ENCODE data around the gene FNDC7.

The FNDC7 gene

GRCh38 chr1:108750476-108751181 lies 37.9 kb downstream of the FNDC7 start:
- H3K9me3 ChIP-seq (ENCODE audit: control insufficient read depth, insufficient read depth, low read depth, low read length) = no peaks in the 10 kb centered on the region
- H3K4me1 ChIP-seq (ENCODE audit: control insufficient read depth, insufficient read depth, low read length) = peaks cover 2% of the 10 kb centered on the region; the same call in 1 of the 2 replicates
- peaks cover 13 to 21% of the 10 kb centered on the region in 2 experiments for H3K36me3 ChIP-seq (ENCODE audit: control insufficient read depth in 2 of 2, insufficient read depth in 1 of 2, low read length in 2 of 2)
- no peak overlapping the region for H3K27ac ChIP-seq (ENCODE audit: extremely low read depth, low read depth, low read length)
- ChIA-PET POLR2A (interaction anchor here (1.4 kb wide), 1 partner anchor 59 kb away, joined by 7 read pairs; the partner anchor contains the start of gene PRPF38B), CTCF (interaction anchor here (0.6 to 1.2 kb wide), 3 partner anchors 42 to 126 kb away, joined by 3 to 5 read pairs (median 3); partner anchors contain the start of genes GPSM2 and PRPF38B)
- no peak overlapping the region for H3K4me3 ChIP-seq (ENCODE audit: low read depth, low read length)
- no peak for TF ChIP-seq ZNF132 (tag by site-specific recombination; IDR thresholded peaks at IDR 0.05; ENCODE audit: borderline replicate concordance)
- no peak for TF ChIP-seq ZNF155 (tag by site-specific recombination; IDR thresholded peaks at IDR 0.05)
- no peak for TF ChIP-seq ZNF214 (tag by site-specific recombination; IDR thresholded peaks at IDR 0.05; ENCODE audit: borderline replicate concordance)
- TF ChIP-seq ZBTB26 (tag by site-specific recombination; optimal IDR thresholded peaks at IDR 0.05) = no peak
- peak; percentile 46; the same call in 1 of the 2 replicates for TF ChIP-seq ZNF660 (tag by site-specific recombination; IDR thresholded peaks at IDR 0.05)
- no peak for TF ChIP-seq ZNF391 (tag by site-specific recombination; IDR thresholded peaks at IDR 0.05; ENCODE audit: borderline replicate concordance, low read depth)
- TF ChIP-seq PRDM2 (tag by site-specific recombination; IDR thresholded peaks at IDR 0.05; ENCODE audit: borderline replicate concordance) = no peak
- no peak for TF ChIP-seq ZNF221 (tag by site-specific recombination; IDR thresholded peaks at IDR 0.05; ENCODE audit: borderline replicate concordance)
- TF ChIP-seq KLF8 (tag by site-specific recombination; IDR thresholded peaks at IDR 0.05) = 0 out of 2 replicates have a peak, but pooled peaks have one; percentile 21
- no peak for TF ChIP-seq ZNF16 (tag by site-specific recombination; IDR thresholded peaks at IDR 0.05; ENCODE audit: low read depth)
- TF ChIP-seq KLF16 (tag by site-specific recombination; IDR thresholded peaks at IDR 0.05) = no peak
- no peak for TF ChIP-seq HOXC10 (CRISPR knock-in tag; IDR thresholded peaks at IDR 0.05)
- TF ChIP-seq MYNN (tag by site-specific recombination; IDR thresholded peaks at IDR 0.05; ENCODE audit: borderline replicate concordance) = no peak
- 0 out of 2 replicates have a peak, but pooled peaks have one; percentile 26 for TF ChIP-seq IKZF3 (tag by site-specific recombination; IDR thresholded peaks at IDR 0.05)
- peak; percentile 36; the same call in 1 of the 2 replicates for TF ChIP-seq ZEB2 (tag by site-specific recombination; IDR thresholded peaks at IDR 0.05)
- TF ChIP-seq INSM2 (tag by site-specific recombination; IDR thresholded peaks at IDR 0.05) = no peak
- TF ChIP-seq ZNF174 (tag by site-specific recombination; IDR thresholded peaks at IDR 0.05) = no peak
- TF ChIP-seq ZNF121 (tag by site-specific recombination; IDR thresholded peaks at IDR 0.05) = no peak
- TF ChIP-seq ZNF701 (tag by site-specific recombination; IDR thresholded peaks at IDR 0.05) = no peak
- TF ChIP-seq PRDM1 (tag by site-specific recombination; IDR thresholded peaks at IDR 0.05) = no peak
- TF ChIP-seq ATF2 (tag by site-specific recombination; IDR thresholded peaks at IDR 0.05; ENCODE audit: low read depth) = peak; percentile 40; the same call in 1 of the 2 replicates
- no peak for TF ChIP-seq ZNF580 (tag by site-specific recombination; IDR thresholded peaks at IDR 0.05)
- TF ChIP-seq ZSCAN16 (tag by site-specific recombination; IDR thresholded peaks at IDR 0.05) = peak; percentile 61; the same call in 1 of the 2 replicates
- no peak for TF ChIP-seq ZNF362 (tag by site-specific recombination; IDR thresholded peaks at IDR 0.05)
- no peak for TF ChIP-seq ZNF146 (tag by site-specific recombination; IDR thresholded peaks at IDR 0.05)

All from HEK293 (cell line).